H1 (cell line): Measurements from ENCODE around the gene TTLL5. TPM values are rescaled to one million over a fixed set of nuclear protein-coding genes. Genes with fewer than 3 reads are reported as not detected.

ENCODE experiments used
- CTCF ChIA-PET: fragments of 300-600 bp; sonication (Branson Sonifier 250); formaldehyde crosslinking; loops from one replicate; lab custom pipeline; 2021; ENCODE audit not compliant: partially characterized antibody; lab: Charles Lee
- POLR2A ChIA-PET: fragments of 300-600 bp; sonication (Branson Sonifier 250); formaldehyde crosslinking; loops from one replicate; lab custom pipeline; 2021; ENCODE audit warnings: inconsistent platforms; ENCODE audit not compliant: partially characterized antibody; lab: Charles Lee
- DNase-seq, 2 experiments: peaks; one replicate each; pipeline versions ENCODE4 v3.0.0 to v3.0.0-alpha.2; 2010 to 2022; ENCODE audit warnings: low spot score in 2 of 2, low read depth in 1 of 2, mixed read lengths in 1 of 2
- FAIRE-seq: peaks from 2 replicates; lab custom pipeline; 2011; peaks lifted over from hg19 to GRCh38; lab: Jason Lieb, UNC
- H2AFZ ChIP-seq: 2 replicates; pipeline ENCODE4 v1.8.1; 2012; ENCODE audit warnings: low read length, inconsistent platforms
- H2AK5ac ChIP-seq: 2 replicates; pipeline ENCODE4 v1.6.1; 2013; ENCODE audit warnings: low read depth, low read length
- H2BK120ac ChIP-seq: replicated peaks from 2 replicates; pipeline ENCODE3; 2013; ENCODE audit warnings: low read depth, low read length, inconsistent platforms
- H2BK12ac ChIP-seq: 2 replicates; pipeline ENCODE4 v1.6.1; 2013; ENCODE audit warnings: low read depth, low read length
- H2BK15ac ChIP-seq: 2 replicates; pipeline ENCODE4 v1.6.1; 2013; ENCODE audit warnings: low read length
- H2BK20ac ChIP-seq: 2 replicates; pipeline ENCODE4 v1.6.1; 2013; ENCODE audit warnings: low read length
- H2BK5ac ChIP-seq: 2 replicates; pipeline ENCODE4 v1.6.1; 2013; ENCODE audit warnings: low read depth, low read length
- H3K14ac ChIP-seq: 2 replicates; pipeline ENCODE4 v1.6.1; 2013; ENCODE audit warnings: inconsistent platforms; ENCODE audit not compliant: insufficient read length
- H3K18ac ChIP-seq: 2 replicates; pipeline ENCODE4 v1.6.1; 2013; ENCODE audit warnings: low read length; ENCODE audit errors: extremely low read depth
- H3K23ac ChIP-seq: 2 replicates; pipeline ENCODE4 v1.6.1; 2013; ENCODE audit warnings: inconsistent platforms; ENCODE audit not compliant: insufficient read length
- H3K23me2 ChIP-seq: 2 replicates; pipeline ENCODE4 v1.6.1; 2013; ENCODE audit warnings: low read depth, low read length
- H3K27ac ChIP-seq: 2 replicates; pipeline ENCODE4 v1.6.1; 2011; ENCODE audit warnings: low read depth, low read length, inconsistent platforms
- H3K27me3 ChIP-seq, 4 experiments: replicated peaks in 1 of 4; 1 replicate in 1 of 4; 2 replicates in 3 of 4; pipeline versions ENCODE4 v1.6.1 to v1.8.1; 2011 to 2013; ENCODE audit warnings: low read length in 3 of 4, mild to moderate bottlenecking in 3 of 4, inconsistent platforms in 2 of 4, mixed read lengths in 2 of 4, moderate library complexity in 1 of 4; ENCODE audit not compliant: control insufficient read depth in 3 of 4, insufficient read depth in 3 of 4; ENCODE audit errors: extremely low read depth in 1 of 4
- H3K36me3 ChIP-seq, 4 experiments: 2 replicates each; pipeline versions ENCODE4 v1.6.1 to v1.8.1; 2011 to 2013; ENCODE audit warnings: mild to moderate bottlenecking in 4 of 4, low read length in 3 of 4, moderate library complexity in 2 of 4, control low read depth in 1 of 4, inconsistent platforms in 1 of 4; ENCODE audit not compliant: insufficient read depth in 4 of 4, control insufficient read depth in 2 of 4
- H3K4ac ChIP-seq: replicated peaks from 2 replicates; pipeline ENCODE3; 2013; ENCODE audit warnings: low read length, low read depth, mixed read lengths, inconsistent platforms; ENCODE audit not compliant: insufficient read length
- H3K4me1 ChIP-seq, 4 experiments: replicated peaks in 1 of 4; 1 replicate in 1 of 4; 2 replicates in 3 of 4; pipeline versions ENCODE4 v1.6.1 to v1.8.1; 2011 to 2013; ENCODE audit warnings: low read length in 3 of 4, inconsistent platforms in 2 of 4, mixed read lengths in 1 of 4; ENCODE audit not compliant: insufficient read depth in 4 of 4, control insufficient read depth in 3 of 4
- H3K4me2 ChIP-seq, 2 experiments: 2 replicates each; pipeline versions ENCODE4 v1.6.1 to v1.8.1; 2011 to 2013; ENCODE audit warnings: low read depth in 2 of 2, low read length in 2 of 2, control low read depth in 1 of 2, inconsistent platforms in 1 of 2, mild to moderate bottlenecking in 1 of 2; ENCODE audit not compliant: insufficient read depth in 1 of 2
- H3K4me3 ChIP-seq, 4 experiments: fragments of 200-600, 300-600 bp in 1 of 4; sonication (generic), shearing (Covaris generic), sonication (Bioruptor Twin) in 1 of 4; 2 replicates each; pipeline versions ENCODE4 v1.5.1 to v1.8.1; 2011 to 2016; ENCODE audit warnings: low read length in 4 of 4, low read depth in 3 of 4, control low read depth in 2 of 4, inconsistent platforms in 2 of 4, mild to moderate bottlenecking in 2 of 4, mixed read lengths in 1 of 4, moderate library complexity in 1 of 4; ENCODE audit not compliant: insufficient read depth in 2 of 4; ENCODE audit errors: extremely low read depth in 1 of 4
- H3K56ac ChIP-seq: replicated peaks from 2 replicates; pipeline ENCODE3; 2013; ENCODE audit warnings: low read depth, mild to moderate bottlenecking, mixed read lengths, low read length, inconsistent platforms; ENCODE audit not compliant: insufficient read length
- H3K79me1 ChIP-seq: 2 replicates; pipeline ENCODE4 v1.6.1; 2013; ENCODE audit warnings: low read depth, low read length, control low read depth
- H3K79me2 ChIP-seq, 2 experiments: 2 replicates each; pipeline versions ENCODE4 v1.6.1 to v1.8.1; 2012 to 2013; ENCODE audit warnings: low read length in 2 of 2, mild to moderate bottlenecking in 2 of 2, inconsistent platforms in 1 of 2; ENCODE audit not compliant: insufficient read depth in 2 of 2, control insufficient read depth in 1 of 2
- H3K9ac ChIP-seq, 4 experiments: replicated peaks in 1 of 4; 1 replicate in 1 of 4; 2 replicates in 3 of 4; pipeline versions ENCODE4 v1.6.1 to v1.8.1; 2011 to 2013; ENCODE audit warnings: low read depth in 3 of 4, low read length in 3 of 4, control low read depth in 2 of 4, mild to moderate bottlenecking in 2 of 4, moderate library complexity in 2 of 4, inconsistent platforms in 1 of 4; ENCODE audit errors: extremely low read depth in 1 of 4
- H3K9me3 ChIP-seq, 2 experiments: 2 replicates each; pipeline versions ENCODE4 v1.6.1 to v1.8.1; 2012 to 2013; ENCODE audit warnings: mild to moderate bottlenecking in 2 of 2, moderate library complexity in 2 of 2, control low read depth in 1 of 2, inconsistent platforms in 1 of 2, low read depth in 1 of 2, low read length in 1 of 2, mixed read lengths in 1 of 2; ENCODE audit not compliant: insufficient read depth in 2 of 2
- H4K20me1 ChIP-seq, 2 experiments: replicated peaks in 1 of 2; 2 replicates each; pipeline versions ENCODE3 to v1.8.1; 2011 to 2013; ENCODE audit warnings: inconsistent platforms in 2 of 2, low read length in 2 of 2, mild to moderate bottlenecking in 1 of 2; ENCODE audit not compliant: insufficient read depth in 2 of 2, control insufficient read depth in 1 of 2
- H4K5ac ChIP-seq: 2 replicates; pipeline ENCODE4 v1.6.1; 2013; ENCODE audit warnings: low read length, low read depth, mixed read lengths, inconsistent platforms; ENCODE audit not compliant: insufficient read length
- H4K8ac ChIP-seq: 2 replicates; pipeline ENCODE4 v1.8.0; 2013; ENCODE audit warnings: mild to moderate bottlenecking, moderate library complexity, low read length, inconsistent platforms; ENCODE audit not compliant: insufficient read depth; ENCODE audit errors: extremely low read depth
- H4K91ac ChIP-seq: replicated peaks from 2 replicates; pipeline ENCODE3; 2013; ENCODE audit warnings: low read length, mixed read lengths, inconsistent platforms; ENCODE audit not compliant: insufficient read length
- CBX5 ChIP-seq: fragments of 300-800, 300-1000 bp; sonication (generic); IDR thresholded peaks from 2 replicates; pipeline ENCODE4 v1.7.1; 2016; ENCODE audit warnings: antibody characterized with exemption, low read length, low read depth
- CEBPB ChIP-seq: IDR thresholded peaks from 2 replicates; pipeline ENCODE4 v1.6.1; 2012; ENCODE audit warnings: low read depth, low read length
- MAX ChIP-seq: IDR thresholded peaks from 2 replicates; pipeline ENCODE4 v1.6.1; 2012; ENCODE audit warnings: inconsistent platforms
- PHF8 ChIP-seq: fragments of 200-600 bp; sonication (generic); conservative IDR thresholded peaks from 2 replicates; pipeline ENCODE4 v1.7.1; 2012; ENCODE audit warnings: low read depth, mild to moderate bottlenecking, inconsistent platforms, low read length, moderate library complexity
- SAP30 ChIP-seq: fragments of 300-600 bp; sonication (generic); IDR thresholded peaks from 2 replicates; pipeline ENCODE4 v1.7.1; 2012; ENCODE audit warnings: low read length, moderate library complexity, mild to moderate bottlenecking, inconsistent platforms; ENCODE audit not compliant: insufficient read depth, insufficient replicate concordance
- TAF1 ChIP-seq: IDR thresholded peaks from 2 replicates; pipeline ENCODE4 v1.6.1; 2011; ENCODE audit warnings: mild to moderate bottlenecking, low read depth, low read length
- WGBS, 2 experiments: shearing (Covaris generic) in 1 of 2; methylation state at CpG; one replicate each; pipeline versions ENCODE4 v1.1.6 to v1.1.7; 2013 to 2015; ENCODE audit warnings: low lambda C conversion rate in 2 of 2, mixed read lengths in 2 of 2, inconsistent platforms in 1 of 2, low coverage in 1 of 2, missing lambda C conversion rate in 1 of 2; ENCODE audit not compliant: insufficient replicate concordance in 2 of 2, insufficient coverage in 1 of 2, insufficient read length in 1 of 2; ENCODE audit errors: extremely low coverage in 1 of 2, missing lambda C conversion rate in 1 of 2; 5-methylcytosine and 5-hydroxymethylcytosine counted together
- polyA plus RNA-seq, 7 experiments: library from polyadenylated mRNA; depleted of rRNA in 3 of 7; stranded (reverse) in 5 of 7; unstranded in 2 of 7; fragments of >200 nt in 5 of 7; fragments of 200-250 nt in 2 of 7; gene quantifications; 1 replicate in 5 of 7; 2 replicates in 1 of 7; 4 replicates in 1 of 7; pipeline versions ENCODE4 v1.2.1 to v1.2.3, GENCODE V29; 2011 to 2013; ENCODE audit warnings: missing spikeins in 2 of 7, mixed read lengths in 2 of 7
- total RNA-seq: library from RNA; stranded (reverse); fragmentation: NEBNext Ultra II Directional; extraction: Animal tissue kit (Norgen Biotek cat#: 25700); gene quantifications from 2 replicates; pipeline ENCODE4 v1.2.1, GENCODE V29; 2021
- TF ChIP-seq, protein P1 (sequence below): IDR thresholded peaks from 2 replicates; pipeline ENCODE4 v1.6.1; 2012; ENCODE audit warnings: low read length, inconsistent platforms
- TF ChIP-seq, protein P2 (sequence below), 3 experiments: IDR thresholded peaks; 1 replicate in 2 of 3; 2 replicates in 1 of 3; pipeline versions ENCODE4 v1.5.1 to v1.6.1; 2011; ENCODE audit warnings: low read length in 3 of 3, mild to moderate bottlenecking in 3 of 3, inconsistent platforms in 2 of 3, low read depth in 1 of 3, moderate library complexity in 1 of 3; ENCODE audit not compliant: insufficient read depth in 1 of 3; ENCODE audit errors: control extremely low read depth in 1 of 3

Gene TTLL5
- total and polyA plus RNA-seq, 2 of the 8 experiments (the other 6 are each of a cell fraction or from before 2014, with no cell fraction given), result 16.1 to 45.9 TPM

- no peak for DNase-seq
- no peaks in the 10 kb centered on the region for H3K36me3 ChIP-seq
- peaks cover 0 to 26% (median 17%) of the 10 kb centered on the region in 4 experiments; a peak in 5 of 7 replicates for H3K27me3 ChIP-seq
- WGBS, 2 experiments, result 27% methylated on average over 7 of the region's 7 CpGs; no CpG with 5 or more reads in 1 of the 2 experiments
- no peak overlapping the region for H2BK12ac ChIP-seq
- no peak overlapping the region for H2BK15ac ChIP-seq
- no peak overlapping the region for H3K23ac ChIP-seq
- peak overlapping the region; percentile 81 for H2AFZ ChIP-seq
- no peak overlapping the region for H3K4ac ChIP-seq
- ChIA-PET POLR2A (interaction anchor here (1.0 kb wide), 2 partner anchors 8 to 14 kb away, joined by 3 read pairs; no protein-coding TSS in a partner anchor), CTCF (interaction anchor here (0.5 to 20.1 kb wide), 35 partner anchors 9 to 964 kb away, joined by 3 to 261 read pairs (median 3); no protein-coding TSS in a partner anchor)
- H3K79me2 ChIP-seq, result no peaks in the 10 kb centered on the region
- H3K14ac ChIP-seq, result no peak overlapping the region
- H2BK5ac ChIP-seq, result no peak overlapping the region
- H4K91ac ChIP-seq, result peak overlapping the region; percentile 57
- H4K20me1 ChIP-seq, result no peaks in the 10 kb centered on the region
- H4K5ac ChIP-seq, result no peak overlapping the region
- H3K56ac ChIP-seq, result no peak overlapping the region
- no peak for FAIRE-seq
- H3K18ac ChIP-seq, result peak overlapping the region; percentile 60; the same call in 1 of the 2 replicates
- H3K27ac ChIP-seq, result no peak overlapping the region
- H3K4me1 ChIP-seq, result peaks cover 0 to 11% (median 2%) of the 10 kb centered on the region in 4 experiments; a peak in 6 of 7 replicates
- peak overlapping the region; percentile 26 to 86 for H3K4me2 ChIP-seq
- H3K23me2 ChIP-seq, result peaks cover 9% of the 10 kb centered on the region
- H4K8ac ChIP-seq, result no peak overlapping the region; the same call in 1 of the 2 replicates
- no peak overlapping the region for H2BK120ac ChIP-seq
- H3K79me1 ChIP-seq, result no peaks in the 10 kb centered on the region
- no peaks in the 10 kb centered on the region for H3K9me3 ChIP-seq
- no peak overlapping the region for H2BK20ac ChIP-seq
- H3K9ac ChIP-seq, result 0 out of 7 replicates have a peak overlapping the region, but pooled peaks of 1 of the 4 experiments have one; percentile 35
- H2AK5ac ChIP-seq, result no peak overlapping the region
- H3K4me3 ChIP-seq, result peak overlapping the region; percentile 32 to 89 (median 66)
- TF ChIP-seq CEBPB (no peak), MAX (peak; percentile 80; the same call in 1 of the 2 replicates), TAF1 (no peak), SAP30 (peak; percentile 39), CBX5 (no peak), PHF8 (0 out of 2 replicates have a peak, but pooled peaks have one; percentile 2)
- TF ChIP-seq, protein P1, sequence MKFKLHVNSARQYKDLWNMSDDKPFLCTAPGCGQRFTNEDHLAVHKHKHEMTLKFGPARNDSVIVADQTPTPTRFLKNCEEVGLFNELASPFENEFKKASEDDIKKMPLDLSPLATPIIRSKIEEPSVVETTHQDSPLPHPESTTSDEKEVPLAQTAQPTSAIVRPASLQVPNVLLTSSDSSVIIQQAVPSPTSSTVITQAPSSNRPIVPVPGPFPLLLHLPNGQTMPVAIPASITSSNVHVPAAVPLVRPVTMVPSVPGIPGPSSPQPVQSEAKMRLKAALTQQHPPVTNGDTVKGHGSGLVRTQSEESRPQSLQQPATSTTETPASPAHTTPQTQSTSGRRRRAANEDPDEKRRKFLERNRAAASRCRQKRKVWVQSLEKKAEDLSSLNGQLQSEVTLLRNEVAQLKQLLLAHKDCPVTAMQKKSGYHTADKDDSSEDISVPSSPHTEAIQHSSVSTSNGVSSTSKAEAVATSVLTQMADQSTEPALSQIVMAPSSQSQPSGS, result no peak
- TF ChIP-seq, protein P2, sequence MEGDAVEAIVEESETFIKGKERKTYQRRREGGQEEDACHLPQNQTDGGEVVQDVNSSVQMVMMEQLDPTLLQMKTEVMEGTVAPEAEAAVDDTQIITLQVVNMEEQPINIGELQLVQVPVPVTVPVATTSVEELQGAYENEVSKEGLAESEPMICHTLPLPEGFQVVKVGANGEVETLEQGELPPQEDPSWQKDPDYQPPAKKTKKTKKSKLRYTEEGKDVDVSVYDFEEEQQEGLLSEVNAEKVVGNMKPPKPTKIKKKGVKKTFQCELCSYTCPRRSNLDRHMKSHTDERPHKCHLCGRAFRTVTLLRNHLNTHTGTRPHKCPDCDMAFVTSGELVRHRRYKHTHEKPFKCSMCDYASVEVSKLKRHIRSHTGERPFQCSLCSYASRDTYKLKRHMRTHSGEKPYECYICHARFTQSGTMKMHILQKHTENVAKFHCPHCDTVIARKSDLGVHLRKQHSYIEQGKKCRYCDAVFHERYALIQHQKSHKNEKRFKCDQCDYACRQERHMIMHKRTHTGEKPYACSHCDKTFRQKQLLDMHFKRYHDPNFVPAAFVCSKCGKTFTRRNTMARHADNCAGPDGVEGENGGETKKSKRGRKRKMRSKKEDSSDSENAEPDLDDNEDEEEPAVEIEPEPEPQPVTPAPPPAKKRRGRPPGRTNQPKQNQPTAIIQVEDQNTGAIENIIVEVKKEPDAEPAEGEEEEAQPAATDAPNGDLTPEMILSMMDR (IDR thresholded peaks at IDR 0.05; ENCODE audit: control extremely low read depth in 1 of 3, insufficient read depth in 1 of 3, low read depth in 1 of 3, low read length in 3 of 3), result peak in 1 of 3 experiments; percentile 2; a peak in 1 of 4 replicates
Measured at GRCh38 chr14:75983019-75983358, 321.9 kb downstream of the TTLL5 start.
